CD1c-positive myeloid dendritic cell (primary cell): ENCODE data around the gene ZNF786.
A peak's percentile ranks its signal among the peaks of the same experiment; 100 is the strongest.
"Not testable (repeated sequence)": the region's sequence is repeated elsewhere in the genome, so short reads cannot be mapped to it uniquely, and the experiment has no call there.

Experiments
- DNase-seq: peaks from one replicate; pipeline ENCODE4 v3.0.0-alpha.2; 2016; ENCODE audit errors: extremely low spot score

ZNF786 gene, protein sequence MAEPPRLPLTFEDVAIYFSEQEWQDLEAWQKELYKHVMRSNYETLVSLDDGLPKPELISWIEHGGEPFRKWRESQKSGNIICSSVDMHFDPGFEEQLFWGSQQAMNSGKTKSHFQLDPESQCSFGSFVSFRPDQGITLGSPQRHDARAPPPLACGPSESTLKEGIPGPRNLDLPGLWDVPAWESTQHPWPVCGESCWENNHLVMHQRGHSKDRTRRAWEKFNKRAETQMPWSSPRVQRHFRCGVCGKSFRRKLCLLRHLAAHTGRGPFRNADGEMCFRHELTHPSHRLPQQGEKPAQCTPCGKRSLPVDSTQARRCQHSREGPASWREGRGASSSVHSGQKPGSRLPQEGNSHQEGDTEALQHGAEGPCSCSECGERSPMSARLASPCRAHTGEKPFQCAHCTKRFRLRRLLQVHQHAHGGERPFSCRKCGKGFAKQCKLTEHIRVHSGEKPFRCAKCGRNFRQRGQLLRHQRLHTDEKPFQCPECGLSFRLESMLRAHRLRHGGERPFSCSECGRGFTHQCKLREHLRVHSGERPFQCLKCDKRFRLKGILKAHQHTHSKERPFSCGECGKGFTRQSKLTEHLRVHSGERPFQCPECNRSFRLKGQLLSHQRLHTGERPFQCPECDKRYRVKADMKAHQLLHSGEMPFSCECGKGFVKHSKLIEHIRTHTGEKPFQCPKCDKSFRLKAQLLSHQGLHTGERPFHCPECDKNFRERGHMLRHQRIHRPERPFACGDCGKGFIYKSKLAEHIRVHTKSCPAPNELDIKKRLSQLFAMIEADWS

DNA sequence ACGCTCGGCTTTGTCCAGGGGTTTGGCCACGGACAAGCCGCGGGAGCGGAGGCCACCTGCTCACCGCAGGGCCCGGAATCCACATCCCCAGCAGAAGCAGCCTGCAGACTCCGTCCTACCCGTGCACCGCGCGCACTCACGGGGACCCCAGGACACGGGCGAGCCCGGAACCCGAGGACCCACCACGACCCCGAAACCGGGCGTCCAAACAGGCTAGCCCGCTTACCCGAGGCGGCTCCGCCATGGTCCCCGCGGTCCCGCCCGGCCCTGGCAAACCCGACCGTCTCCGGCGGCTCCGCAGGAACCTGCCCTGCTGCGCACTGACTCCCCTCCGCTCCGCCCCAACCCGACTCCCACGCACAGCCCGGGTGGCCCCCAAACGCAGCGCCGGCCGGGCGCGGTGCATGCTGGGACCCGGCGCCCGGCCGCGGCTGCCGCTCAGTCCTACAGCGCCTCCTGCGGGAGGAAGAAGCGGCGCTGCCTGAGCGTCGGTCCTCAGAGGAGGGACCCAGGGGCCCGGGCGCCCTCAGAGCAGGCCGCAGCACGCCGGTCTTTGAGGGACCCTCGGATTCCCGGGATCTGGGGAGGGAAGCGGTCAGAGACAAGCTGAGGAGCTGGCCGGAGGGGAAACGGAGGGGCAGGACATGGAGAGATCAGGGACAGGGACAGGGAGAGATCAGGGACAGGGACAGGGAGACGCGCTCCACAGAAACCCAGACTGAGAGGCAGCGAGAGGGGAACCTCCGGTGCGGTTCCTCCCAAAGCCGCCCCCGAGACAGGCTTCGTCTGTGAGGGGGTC lies at the start of gene ZNF786:
ZNF786 (minus strand) TSS at position 322 of the 799 bp plus-strand sequence; CDS start at position 244, 78 bp downstream.
- DNase-seq, result peak; percentile 98

DNA sequence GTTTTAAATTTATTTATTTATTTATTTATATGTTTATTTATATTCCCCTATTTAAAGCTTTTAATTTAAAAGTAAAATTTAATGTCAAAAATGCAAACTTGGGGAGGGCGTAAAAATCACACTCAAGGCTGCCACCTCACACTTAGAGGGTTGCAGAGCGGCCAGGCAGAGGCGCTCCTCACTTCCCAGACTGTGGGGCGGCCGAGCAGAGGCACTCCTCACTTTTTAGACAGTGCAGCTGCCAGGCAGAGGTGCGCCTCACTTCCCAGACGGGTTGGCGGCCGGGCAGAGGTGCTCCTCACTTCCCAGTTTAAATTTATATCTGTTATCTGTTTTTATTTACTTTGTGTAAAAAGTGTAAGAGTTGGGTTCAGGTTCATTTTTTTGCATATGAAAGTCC lies 45.6 kb upstream of the ZNF786 start:
- no peak for DNase-seq

DNA sequence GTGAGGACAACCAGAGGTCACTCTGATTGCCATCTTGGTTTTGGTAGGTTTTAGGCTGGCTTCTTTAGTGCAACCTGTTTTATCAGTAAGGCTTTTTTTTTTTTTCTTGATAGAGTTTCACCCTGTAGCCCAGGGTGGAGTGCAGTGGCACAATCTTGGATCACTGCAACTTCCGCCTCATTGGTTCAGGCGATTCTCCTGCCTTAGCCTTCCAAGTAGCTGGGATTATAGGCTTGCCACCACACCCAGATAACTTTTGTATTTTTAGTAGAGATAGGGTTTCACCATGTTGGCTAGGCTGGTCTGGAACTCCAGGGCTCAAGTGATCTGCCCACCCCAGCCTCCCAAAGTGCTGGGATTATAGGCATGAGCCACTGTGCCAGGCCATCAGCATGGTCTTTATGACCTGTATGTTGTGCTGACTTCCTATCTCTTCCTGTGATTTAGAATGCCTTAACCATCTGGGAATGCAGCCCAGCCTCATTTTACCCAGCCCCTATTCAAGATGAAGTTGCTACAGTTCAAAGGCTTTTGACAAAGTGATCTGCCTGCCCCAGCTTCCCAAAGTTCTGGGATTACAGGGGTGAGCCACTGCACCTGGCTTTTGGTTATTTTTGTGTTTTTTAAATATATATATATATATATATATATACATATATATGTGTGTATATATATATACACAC lies 42.7 kb upstream of the ZNF786 start:
- no peak for DNase-seq

DNA sequence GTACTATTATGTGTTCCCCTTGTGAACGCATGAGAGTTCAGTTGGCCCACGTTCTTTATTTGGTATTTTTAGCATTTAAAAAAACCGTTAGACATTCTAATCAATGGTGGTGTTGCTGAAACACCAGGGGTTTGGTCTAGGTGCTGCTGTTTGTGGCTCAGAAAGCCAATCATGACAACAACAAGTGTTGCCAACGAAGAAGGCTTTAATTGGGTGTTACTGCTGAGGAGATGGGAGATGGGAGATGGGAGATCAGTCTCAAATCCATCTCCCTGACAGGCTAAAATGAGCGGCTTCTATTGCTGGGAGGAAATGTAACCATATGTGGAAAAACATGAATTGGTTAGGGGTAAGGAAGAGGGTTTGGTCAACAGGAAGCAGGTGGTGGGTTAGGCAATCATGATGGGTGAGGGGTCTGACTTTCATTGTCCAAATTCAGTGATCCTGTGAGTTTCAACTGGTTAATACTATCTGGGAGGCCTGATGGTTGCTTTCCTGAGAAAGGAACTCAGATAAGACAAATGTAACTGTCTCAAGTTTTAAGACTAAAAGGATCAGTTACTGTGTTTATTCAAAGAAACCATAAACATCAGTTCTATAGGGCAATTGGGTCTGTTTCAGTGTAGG lies 40.2 kb upstream of the ZNF786 start:
- no peak for DNase-seq

DNA sequence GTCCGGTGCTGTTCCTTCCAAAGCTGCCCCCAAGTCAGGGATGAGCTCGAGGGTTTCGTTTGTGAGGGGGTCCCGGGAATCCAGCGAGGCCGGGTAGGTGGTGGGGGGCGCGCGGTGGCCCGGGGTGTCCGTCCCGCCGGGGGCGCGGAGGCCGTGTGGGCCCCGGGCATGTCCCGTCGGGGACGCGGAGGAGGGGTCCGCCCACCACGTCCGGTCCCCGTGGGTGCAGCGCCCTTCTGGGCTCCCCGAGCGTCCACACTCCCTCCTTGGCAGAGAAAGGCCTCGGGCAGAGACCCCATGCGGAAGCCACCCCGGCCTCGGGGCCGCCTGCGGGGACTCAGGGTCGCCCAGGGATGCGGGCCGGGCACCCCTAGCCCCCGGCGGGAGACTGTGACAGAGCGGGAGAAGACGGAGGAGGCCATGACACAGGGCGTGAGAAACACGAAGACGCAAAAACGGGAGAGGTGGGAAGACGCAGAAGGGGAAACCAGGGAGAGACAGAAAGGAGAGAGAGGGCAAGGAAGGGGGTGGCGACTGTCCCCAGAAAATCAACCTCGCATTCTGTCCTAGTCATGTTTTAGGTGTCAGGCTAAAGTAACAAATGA lies 36.2 kb upstream of the ZNF786 start:
- peak; percentile 55 for DNase-seq

DNA sequence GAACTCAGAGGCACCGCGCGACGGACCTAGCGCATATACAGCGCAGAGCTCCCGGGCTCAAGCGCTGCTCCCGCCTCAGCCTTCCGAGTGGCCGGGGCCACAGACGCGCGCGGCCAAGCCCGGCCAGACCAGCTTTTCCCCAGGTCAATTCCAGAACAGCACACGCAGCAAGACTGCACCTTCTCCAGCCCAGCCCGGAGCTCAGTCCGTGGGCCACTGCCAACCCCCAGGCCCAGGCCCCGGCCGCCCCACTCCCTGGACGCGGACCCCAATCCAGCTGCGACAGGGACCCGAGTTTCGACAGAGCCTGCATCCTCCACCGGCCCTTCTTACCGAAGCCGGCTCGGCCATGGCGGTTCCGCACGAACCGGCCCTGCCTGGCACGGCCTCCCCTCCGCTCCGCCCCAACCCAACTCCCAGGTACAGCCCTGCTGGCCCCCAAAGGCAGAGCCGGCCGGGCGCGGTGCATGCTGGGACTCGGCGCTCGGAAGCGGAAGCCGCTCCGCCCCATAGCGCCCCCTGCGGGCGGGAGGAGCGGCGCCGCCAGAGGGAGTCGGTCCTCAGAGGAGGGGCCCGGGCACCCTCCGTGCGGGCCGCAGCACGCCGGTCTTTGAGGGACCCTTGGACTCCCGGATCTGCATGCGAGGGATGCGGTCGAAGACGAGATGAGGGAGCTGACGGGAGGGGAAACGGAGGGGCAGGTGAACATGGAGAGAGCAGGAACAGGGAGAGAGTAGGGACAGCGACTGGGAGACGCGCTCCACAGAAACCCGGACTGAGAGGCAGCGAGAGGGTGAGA lies 35.5 kb upstream of the ZNF786 start, which contains the start of gene ZNF425:
ZNF425 (minus strand) TSS at position 462 of the 799 bp plus-strand sequence; CDS start at position 351, 111 bp downstream.
- peak; percentile 97 for DNase-seq

DNA sequence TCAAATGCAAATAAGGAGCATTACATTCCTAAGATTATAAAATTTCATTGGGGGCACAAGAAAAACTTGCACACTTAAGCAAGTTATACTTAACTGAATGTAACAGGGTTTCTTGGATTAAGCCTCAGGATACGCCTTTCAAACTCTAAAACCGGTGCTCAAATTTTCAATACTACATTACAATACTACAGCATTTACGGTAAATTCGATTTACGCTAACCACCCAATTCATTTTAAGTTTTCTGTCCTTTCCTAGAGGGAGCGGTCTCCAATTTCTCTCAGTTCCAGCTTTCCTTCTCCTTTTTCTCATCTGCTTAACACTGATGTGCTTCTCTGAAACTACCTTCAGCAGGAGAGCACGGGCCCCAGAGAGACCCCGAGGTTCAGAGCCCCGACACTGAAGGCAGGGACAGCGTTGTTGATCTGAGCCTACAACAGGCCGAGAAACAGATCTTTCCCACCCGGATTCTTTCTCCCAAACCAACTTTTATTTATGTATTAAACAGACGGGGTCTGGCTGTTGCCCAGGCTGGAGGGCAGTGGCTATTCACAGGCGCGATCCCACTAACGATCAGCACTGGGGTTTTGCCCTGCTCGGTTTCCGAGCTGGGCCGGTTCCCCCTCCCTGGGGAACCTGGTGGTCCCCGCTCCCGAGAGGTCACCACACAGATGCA lies 34.8 kb upstream of the ZNF786 start:
- DNase-seq, result no peak

DNA sequence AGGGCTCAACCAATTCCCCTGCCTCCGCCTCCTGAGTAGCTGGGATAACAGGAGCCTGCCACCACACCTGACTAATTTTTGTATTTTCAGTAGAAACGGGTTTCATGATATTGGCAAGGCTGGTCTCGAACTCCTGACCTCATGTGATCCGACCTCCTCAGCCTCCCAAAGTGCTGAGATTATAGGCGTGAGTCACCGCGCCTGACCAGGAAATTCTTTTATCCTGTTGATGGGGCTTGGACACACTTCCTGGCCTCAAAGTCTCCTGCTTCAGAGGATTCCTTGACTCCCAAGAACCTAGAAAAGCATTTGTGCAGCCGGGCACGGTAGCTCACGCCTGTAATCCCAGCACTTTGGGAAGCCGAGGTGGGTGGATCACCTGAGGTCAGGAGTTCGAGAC lies 19.5 kb upstream of the ZNF786 start:
- no peak for DNase-seq

DNA sequence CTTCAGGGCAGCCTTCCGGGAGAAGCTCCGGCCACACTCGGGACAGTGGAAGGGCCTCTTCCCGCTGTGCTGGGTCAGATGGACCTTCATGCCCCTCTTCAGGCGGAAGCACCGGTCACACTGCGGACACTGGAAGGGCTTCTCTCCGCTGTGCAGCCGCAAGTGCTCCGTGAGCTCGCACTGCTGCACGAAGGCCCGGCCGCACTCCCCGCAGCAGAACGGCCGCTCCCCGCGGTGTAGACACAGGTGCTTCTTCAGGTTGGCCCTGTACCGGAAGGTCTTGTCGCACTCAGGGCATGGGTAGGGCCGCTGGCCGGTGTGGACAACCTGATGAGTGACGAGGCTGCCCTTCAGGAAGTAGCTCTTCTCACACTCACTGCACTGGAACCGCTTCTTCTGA lies 14.2 kb upstream of the ZNF786 start:
- no peak for DNase-seq

DNA sequence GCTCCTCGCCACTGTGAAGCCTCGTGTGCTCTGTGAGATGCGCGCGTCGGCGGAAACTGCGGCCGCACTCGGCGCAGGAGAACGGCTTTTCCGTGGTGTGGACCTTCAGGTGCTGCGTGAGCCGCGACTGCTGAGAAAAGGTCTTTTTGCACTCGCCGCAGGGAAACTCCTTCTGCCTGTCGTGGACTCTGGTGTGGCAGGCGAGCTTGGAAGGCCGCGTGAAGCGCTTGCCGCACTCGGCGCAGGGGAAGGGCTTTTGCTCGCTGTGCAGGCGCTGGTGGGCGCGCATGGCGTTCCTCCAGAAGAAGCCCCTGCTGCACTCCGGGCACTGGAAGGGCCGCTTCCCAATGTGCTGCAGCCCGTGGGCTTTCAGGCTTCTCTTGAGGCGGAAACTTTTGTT lies 13.7 kb upstream of the ZNF786 start:
- DNase-seq, result no peak

DNA sequence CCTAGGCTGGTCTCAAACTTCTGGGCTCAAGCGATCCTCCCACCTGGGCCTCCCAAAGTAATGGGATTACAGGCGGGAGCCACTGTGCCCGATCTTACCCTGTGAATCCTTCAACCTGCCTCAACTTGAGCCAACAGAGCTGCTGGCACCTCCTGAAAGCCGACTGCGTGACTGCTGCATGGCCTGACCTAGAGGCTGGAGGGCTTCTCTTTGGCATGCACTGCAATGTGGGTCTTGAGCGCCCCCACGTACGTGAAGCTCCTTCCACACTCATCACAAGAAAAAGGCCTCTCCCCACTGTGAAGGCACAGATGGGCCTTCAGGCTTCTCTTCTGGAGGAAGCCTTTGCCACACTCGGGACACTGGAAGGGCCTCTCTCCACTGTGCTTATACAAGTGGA lies 12.9 kb upstream of the ZNF786 start:
- DNase-seq, result no peak

DNA sequence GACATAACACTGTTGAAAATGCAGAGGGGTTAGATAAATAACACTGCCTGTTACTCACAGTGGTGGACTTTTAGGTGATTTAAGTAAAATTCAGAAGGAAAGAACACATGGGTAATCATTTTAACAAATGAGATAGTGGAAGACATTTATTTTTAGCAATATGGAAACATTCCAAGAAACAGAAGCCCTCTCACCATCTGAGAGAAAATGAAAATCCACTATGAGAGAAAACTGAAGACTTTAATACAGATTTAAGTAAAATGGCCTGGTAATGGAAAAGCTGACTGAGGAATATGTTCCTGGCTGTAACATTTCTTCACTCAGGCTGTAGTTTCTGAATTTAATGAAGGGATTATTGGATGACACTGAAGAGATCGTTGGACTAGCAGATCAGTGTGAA lies 12.1 kb upstream of the ZNF786 start:
- DNase-seq, result no peak

DNA sequence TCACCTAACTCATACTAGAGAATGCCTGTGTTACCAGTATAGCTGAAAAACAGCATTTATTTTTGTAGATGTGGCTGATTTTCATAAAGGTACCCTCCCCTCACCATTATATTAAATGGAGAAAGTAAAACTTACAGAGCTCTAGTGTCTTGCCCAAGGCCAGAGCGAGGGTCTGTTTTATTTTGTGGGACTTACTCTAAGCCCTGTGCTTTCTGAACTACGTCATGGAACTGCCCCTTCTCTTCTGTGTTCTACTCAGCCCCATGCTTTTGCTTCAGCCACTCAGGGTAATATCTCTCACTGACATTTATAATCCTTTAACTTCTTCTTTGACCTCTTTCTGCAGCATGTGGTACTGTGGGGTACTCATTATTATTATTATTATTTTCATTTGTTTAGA lies 10.3 kb upstream of the ZNF786 start:
- no peak for DNase-seq

DNA sequence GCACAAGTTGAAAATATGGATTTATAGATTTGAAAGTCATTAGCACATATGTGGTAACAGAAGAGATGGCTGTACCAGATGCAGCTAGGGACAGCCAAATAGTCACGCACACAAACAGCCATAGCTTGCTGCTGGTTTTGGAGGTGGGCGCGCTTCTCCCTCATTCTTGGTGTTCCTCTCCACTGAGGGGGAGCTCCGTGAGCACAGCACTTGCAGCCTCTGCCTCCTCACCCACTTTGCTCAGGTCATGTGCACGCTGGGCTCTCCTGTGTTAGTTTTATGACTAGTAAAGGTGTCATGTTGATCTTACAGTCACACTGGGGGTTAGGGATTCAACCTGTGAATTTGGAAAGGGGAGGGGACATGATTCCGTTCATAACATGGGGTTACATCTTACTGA lies 8.5 kb upstream of the ZNF786 start:
- DNase-seq, result no peak

DNA sequence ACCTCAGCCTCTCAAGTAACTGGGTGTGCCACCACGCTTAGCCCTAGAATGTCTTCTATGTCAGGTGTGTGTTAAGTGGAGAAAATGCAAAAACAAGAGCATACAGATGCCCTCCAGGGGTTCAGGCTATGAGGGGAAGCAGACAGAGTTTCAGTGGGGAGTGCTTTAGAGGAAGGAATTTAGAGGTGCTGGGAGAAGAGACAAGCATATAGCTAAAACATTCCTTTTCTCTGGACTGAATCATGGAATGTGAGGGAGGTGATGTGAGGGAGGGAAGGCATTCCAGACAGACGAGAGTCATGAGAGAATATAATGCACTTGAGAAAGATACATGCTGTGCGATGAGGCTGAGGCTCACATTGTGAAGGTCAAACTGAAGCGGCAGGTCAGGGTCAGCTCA lies 6.6 kb upstream of the ZNF786 start:
- no peak for DNase-seq

DNA sequence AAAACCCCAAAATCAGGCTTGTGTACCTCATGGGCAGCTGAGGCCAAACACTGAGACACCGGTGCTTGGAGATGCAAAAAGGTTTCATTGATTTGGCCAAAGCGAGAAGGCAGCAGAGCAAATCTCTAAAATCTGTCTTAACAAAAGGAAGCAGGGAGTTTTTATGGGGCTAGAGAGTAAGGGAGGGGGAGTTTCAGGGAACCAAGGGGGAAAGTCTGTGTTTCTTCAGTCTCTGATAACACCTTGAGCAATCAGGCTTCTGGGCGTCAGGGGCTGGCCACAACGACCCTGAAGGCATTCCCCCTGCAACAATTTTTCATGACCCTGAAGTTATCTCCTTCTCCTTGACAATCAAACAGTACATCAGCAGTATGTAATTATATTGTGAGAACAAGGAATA lies 2.7 kb upstream of the ZNF786 start:
- no peak for DNase-seq

DNA sequence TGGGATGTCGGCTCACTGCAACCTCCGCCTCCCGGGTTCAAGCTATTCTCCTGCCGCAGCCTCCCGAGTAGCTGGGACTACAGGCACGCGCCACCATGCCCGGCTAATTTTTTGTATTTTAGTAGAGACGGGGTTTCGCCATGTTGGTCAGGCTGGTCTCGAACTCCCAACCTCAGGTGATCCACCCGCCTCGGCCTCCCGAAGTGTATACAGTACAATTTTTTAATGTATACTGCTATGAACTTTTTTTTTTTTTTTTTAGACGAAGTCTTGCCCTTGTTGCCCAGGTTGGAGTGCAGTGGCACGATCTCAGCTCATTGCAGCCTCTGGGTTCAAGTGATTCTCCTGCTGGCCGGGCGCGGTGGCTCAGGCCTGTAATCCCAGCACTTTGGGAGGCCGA lies 1.7 kb upstream of the ZNF786 start:
- DNase-seq, result not testable (repeated sequence)

DNA sequence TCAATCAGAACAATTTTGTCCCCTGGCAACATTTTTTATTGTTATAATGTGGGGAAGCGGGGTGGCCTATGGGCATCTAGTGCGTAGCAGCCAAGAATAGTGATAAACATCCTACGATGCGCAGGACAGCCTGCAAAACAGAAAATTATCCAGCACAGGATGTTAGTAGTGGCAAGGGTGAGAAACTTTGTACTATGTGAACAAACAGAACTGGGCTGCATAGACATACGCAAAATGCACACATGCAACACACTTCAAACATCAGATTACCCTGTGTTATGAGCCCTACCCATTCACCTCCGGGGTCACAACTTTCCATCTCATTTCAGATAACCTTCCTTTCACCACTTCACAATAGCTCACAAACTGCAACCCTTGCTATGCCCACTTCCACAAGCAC lies 3.1 kb downstream of the ZNF786 start:
- no peak for DNase-seq

DNA sequence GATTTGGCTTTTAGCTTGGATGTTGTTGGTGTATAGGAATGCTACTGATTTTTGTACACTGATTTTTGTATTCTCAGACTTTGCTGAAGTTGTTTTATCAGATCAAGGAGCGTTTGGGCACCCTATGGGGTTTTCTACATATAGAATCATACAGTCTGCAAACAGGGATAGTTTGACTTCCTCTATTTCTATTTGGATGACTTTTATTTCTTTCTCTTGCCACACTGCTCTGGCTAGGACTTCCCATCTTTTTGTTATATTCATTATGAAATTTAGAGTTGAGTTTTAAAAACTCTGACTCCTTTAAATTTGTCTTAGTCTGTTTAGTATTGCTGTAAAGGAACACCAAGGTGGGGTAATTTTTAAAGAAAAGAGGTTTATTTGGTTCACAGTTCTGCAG lies 4.7 kb downstream of the ZNF786 start:
- peak; percentile 44 for DNase-seq
